Measurements from ENCODE around the gene EXOC7. TPM values are rescaled to one million over a fixed set of nuclear protein-coding genes. Genes with fewer than 3 reads are reported as not detected.

The EXOC7 gene
- total RNA-seq, 1 experiment from 2014 or later: 117 TPM

- no peak for DNase-seq (ENCODE audit: low spot score)
- intact Hi-C loops (cut with micrococcal nuclease; ENCODE audit: unreplicated experiment): no loop called here
- ChIA-PET POLR2A (ENCODE audit: low non-redundant PET) (no interaction called here), CTCF (no interaction called here)
- Histone ChIP-seq H3K4me3 (ENCODE audit: low read depth, low read length, poor library complexity, severe bottlenecking) (no peak overlapping the region), H3K27me3 (replicated peaks; ENCODE audit: insufficient read depth, low read depth, low read length, poor library complexity) (no peaks in the 10 kb centered on the region), H3K36me3 (ENCODE audit: insufficient read depth, low read length, poor library complexity, severe bottlenecking) (peaks cover 14% of the 10 kb centered on the region), H3K9me3 (ENCODE audit: low read depth, low read length, poor library complexity, severe bottlenecking) (no peaks in the 10 kb centered on the region), H3K4me1 (ENCODE audit: insufficient read depth, low read length, poor library complexity, severe bottlenecking) (peaks cover 10% of the 10 kb centered on the region), H3K27ac (ENCODE audit: low read depth, low read length, poor library complexity, severe bottlenecking) (no peak overlapping the region)
- no peak for TF ChIP-seq CTCF (conservative IDR thresholded peaks at IDR 0.05; ENCODE audit: low read depth, low read length)
- no peak for TF ChIP-seq EZH2 (IDR thresholded peaks at IDR 0.05; ENCODE audit: borderline replicate concordance, low read depth, low read length, poor library complexity, severe bottlenecking)
- BruUV-seq (replicated peaks): no TSS peak
Measured at GRCh38 chr17:76104896-76105231, 1.3 kb upstream of the EXOC7 start.

- intact Hi-C loops (cut with micrococcal nuclease; ENCODE audit: unreplicated experiment): no loop called here
- ChIA-PET POLR2A (ENCODE audit: low non-redundant PET) (no interaction called here), CTCF (interaction anchor here (0.6 kb wide), 1 partner anchor 41 kb away, joined by 4 read pairs; no protein-coding TSS in a partner anchor)
- no peak for TF ChIP-seq CTCF (conservative IDR thresholded peaks at IDR 0.05; ENCODE audit: low read depth, low read length)
- no peak for TF ChIP-seq EZH2 (IDR thresholded peaks at IDR 0.05; ENCODE audit: borderline replicate concordance, low read depth, low read length, poor library complexity, severe bottlenecking)
- peak overlapping the region; percentile 85 for H3K27ac ChIP-seq (ENCODE audit: low read depth, low read length, poor library complexity, severe bottlenecking)
- DNase-seq (ENCODE audit: low spot score): no peak
- peaks cover 10% of the 10 kb centered on the region for H3K4me1 ChIP-seq (ENCODE audit: insufficient read depth, low read length, poor library complexity, severe bottlenecking)
- peak overlapping the region; percentile 93 for H3K4me3 ChIP-seq (ENCODE audit: low read depth, low read length, poor library complexity, severe bottlenecking)
- no peaks in the 10 kb centered on the region for H3K9me3 ChIP-seq (ENCODE audit: low read depth, low read length, poor library complexity, severe bottlenecking)
- TSS peak; percentile 97 for BruUV-seq (replicated peaks)
- no peaks in the 10 kb centered on the region for H3K27me3 ChIP-seq (replicated peaks; ENCODE audit: insufficient read depth, low read depth, low read length, poor library complexity)
- peaks cover 19% of the 10 kb centered on the region for H3K36me3 ChIP-seq (ENCODE audit: insufficient read depth, low read length, poor library complexity, severe bottlenecking)
Measured at GRCh38 chr17:76104140-76104895, 731 bp upstream of the EXOC7 start.

- CTCF ChIA-PET: interaction anchor here (0.6 kb wide), 1 partner anchor 308 kb away, joined by 3 read pairs; no protein-coding TSS in a partner anchor
- H3K27ac ChIP-seq (ENCODE audit: low read depth, low read length, poor library complexity, severe bottlenecking): peak overlapping the region; percentile 85
- peaks cover 10% of the 10 kb centered on the region for H3K4me1 ChIP-seq (ENCODE audit: insufficient read depth, low read length, poor library complexity, severe bottlenecking)
- peak overlapping the region; percentile 93 for H3K4me3 ChIP-seq (ENCODE audit: low read depth, low read length, poor library complexity, severe bottlenecking)
- BruUV-seq (replicated peaks): TSS peak; percentile 49
- intact Hi-C loops (cut with micrococcal nuclease; ENCODE audit: unreplicated experiment): loop anchor here (1.0 kb wide), 1 partner anchor 124 kb away; the partner anchor contains the start of genes ACOX1 and TEN1
- DNase-seq (ENCODE audit: low spot score): no peak
- H3K9me3 ChIP-seq (ENCODE audit: low read depth, low read length, poor library complexity, severe bottlenecking): no peaks in the 10 kb centered on the region
- H3K27me3 ChIP-seq (replicated peaks; ENCODE audit: insufficient read depth, low read depth, low read length, poor library complexity): no peaks in the 10 kb centered on the region
- H3K36me3 ChIP-seq (ENCODE audit: insufficient read depth, low read length, poor library complexity, severe bottlenecking): peaks cover 21% of the 10 kb centered on the region
- POLR2A ChIA-PET (ENCODE audit: low non-redundant PET): no interaction called here
- TF ChIP-seq EZH2 (IDR thresholded peaks at IDR 0.05; ENCODE audit: borderline replicate concordance, low read depth, low read length, poor library complexity, severe bottlenecking): no peak
- no peak for TF ChIP-seq CTCF (conservative IDR thresholded peaks at IDR 0.05; ENCODE audit: low read depth, low read length)
Measured at GRCh38 chr17:76102944-76103273, 678 bp downstream of the EXOC7 start.

Data from A673 (cell line).